NB4 (cell line): ENCODE data around the gene RCAN2.

Experiments
- CTCF ChIP-seq: IDR thresholded peaks from one replicate; pipeline ENCODE4 v1.5.1; 2012; ENCODE audit warnings: low read depth, low read length
- MYC ChIP-seq: IDR thresholded peaks from 2 replicates; pipeline ENCODE4 v1.6.1; 2011; ENCODE audit warnings: low read depth, low read length

- no peak for TF ChIP-seq CTCF
- no peak for TF ChIP-seq MYC
Observed at GRCh38 chr6:46262928-46263706, 228.1 kb downstream of the RCAN2 start.
